GM12875 (cell line): ENCODE data around the gene CD96.
A peak's percentile ranks its signal among the peaks of the same experiment; 100 is the strongest.

Experiments
- H3K4me3 ChIP-seq: one replicate; pipeline ENCODE4 v1.5.1; 2011; ENCODE audit warnings: low read depth, low read length, control low read depth
- CTCF ChIP-seq: IDR thresholded peaks from 2 replicates; pipeline ENCODE4 v1.5.1; 2011; ENCODE audit warnings: low read depth, mild to moderate bottlenecking, control low read depth, inconsistent platforms, low read length, moderate library complexity, borderline replicate concordance; ENCODE audit not compliant: insufficient read depth

CD96 gene

GRCh38 chr3:111684640-111685039, 142.6 kb downstream of the CD96 start:
- TF ChIP-seq CTCF: no peak
- H3K4me3 ChIP-seq: no peak overlapping the region

- H3K4me3 ChIP-seq: no peak overlapping the region
- TF ChIP-seq CTCF: no peak
Measured at GRCh38 chr3:111688190-111688800, 146.3 kb downstream of the CD96 start.

DNA sequence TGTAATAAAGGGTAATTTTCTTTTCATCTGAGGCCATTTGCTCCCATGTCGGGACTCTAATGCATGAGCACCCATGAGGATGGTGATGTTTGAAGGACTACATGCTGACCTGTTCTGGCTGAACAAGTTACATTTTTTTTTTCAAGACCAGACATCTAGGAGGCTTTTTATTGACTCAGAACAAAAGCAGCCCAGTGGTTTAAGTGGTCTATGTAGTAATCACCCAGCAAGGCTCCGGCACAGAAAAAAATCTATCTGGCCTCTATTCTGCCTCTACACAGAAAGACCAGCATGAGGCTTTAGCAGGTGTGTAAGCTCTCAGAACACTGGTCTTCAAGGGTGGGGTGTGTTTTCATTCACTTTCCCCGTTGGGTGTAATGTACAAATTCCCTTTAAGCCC, 148.2 kb downstream of the CD96 start:
- TF ChIP-seq CTCF: no peak

DNA sequence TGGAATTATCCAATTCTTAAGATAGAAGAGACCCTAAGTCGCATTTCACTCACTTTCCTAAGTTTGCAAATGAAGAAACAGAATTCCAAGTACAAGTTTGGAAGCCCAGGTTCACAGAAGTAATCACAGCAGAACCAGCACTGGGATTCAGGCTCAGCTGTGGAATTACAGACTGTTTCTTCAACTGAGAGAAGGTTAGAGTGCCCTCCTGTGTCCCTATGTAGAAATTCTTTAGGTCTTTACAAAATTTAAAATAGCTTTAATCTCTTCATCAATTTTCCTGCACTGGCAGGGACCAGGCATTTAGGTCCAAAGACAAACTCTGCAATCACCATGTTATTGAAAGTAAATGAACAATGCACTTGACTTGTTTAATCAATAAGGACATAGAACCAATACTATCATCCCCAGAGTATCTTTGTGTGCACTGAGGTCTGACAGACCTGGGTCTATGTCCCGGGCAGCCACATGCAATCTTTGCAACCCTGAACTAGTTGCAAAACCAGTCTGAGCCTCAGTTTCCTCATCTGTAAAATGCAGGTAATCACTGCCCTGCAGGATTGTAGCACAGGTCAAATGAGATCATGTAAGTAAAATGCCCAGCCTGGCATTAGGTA, 149.4 kb downstream of the CD96 start:
- peak; percentile 36; the same call in 1 of the 2 replicates for TF ChIP-seq CTCF
- no peak overlapping the region for H3K4me3 ChIP-seq

More for the DNA sequence above, 148.2 kb downstream of the CD96 start:
- no peak overlapping the region for H3K4me3 ChIP-seq

DNA sequence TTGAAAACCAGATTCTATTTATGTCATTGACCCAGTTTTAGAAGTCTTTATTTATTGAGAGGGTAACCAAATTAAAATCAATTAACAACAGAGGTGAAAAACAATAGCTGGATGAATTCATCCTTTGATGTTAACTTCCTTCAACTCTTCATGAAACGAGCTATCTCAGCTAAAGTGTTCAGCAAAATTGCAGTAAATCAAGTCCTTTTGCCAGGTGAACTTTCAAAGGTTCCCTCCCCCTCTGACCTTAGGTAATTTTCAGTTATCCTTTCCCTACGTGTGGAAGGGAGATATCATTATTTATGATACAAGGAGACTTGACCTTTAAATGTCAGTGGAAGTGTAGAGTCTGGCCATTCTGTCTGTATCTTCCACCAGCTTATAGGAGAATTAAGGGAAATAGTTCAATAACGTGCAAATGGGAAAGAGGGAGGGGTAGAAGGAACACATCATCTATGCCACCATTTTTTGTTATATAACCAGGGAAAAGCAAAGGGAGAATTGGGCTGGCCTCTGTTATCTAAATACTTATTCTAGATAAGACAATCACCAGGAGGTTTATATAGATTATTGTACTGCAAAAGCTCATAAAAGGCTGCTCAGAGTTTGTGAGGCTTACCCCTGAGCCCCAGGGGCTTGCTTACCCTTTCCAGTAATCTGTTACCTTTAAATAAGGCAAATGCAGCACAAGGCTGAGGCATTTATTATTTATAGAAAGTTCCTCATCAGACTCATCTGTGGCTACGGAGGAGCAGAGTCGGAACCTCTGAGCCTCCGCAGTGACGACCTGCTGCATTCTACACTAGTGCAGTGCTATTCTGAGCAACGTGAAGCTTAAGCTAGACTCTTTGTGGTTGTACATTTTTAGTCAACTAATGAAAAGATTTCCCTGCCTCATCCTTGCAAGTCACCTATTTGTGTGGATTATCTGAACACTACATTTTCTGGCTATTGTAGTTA, 150.9 kb downstream of the CD96 start:
- H3K4me3 ChIP-seq: no peak overlapping the region
- TF ChIP-seq CTCF: no peak

DNA sequence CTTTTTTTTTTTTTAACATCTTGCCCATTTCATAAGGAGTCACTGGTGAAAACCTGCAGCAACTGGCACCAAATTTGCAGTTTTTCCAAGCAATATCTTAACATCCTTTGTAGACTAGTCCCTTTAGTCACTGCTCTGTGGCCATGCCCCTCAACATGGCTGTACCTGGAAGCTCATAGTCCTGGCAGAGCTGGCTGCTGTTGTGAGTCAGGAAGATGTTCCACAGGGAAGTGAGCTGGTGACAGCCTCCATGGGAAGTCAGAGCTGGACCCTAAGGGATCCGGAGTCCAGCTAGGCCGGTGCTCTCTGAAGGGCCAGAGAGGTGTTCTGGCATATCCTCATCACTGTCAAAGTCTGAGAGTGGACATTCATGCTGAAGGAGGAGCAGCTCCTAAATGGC, 152.5 kb downstream of the CD96 start:
- no peak overlapping the region for H3K4me3 ChIP-seq
- TF ChIP-seq CTCF: no peak
